ENCODE data around the gene FRY.
A peak's percentile ranks its signal among the peaks of the same experiment; 100 is the strongest.

FRY gene

DNA sequence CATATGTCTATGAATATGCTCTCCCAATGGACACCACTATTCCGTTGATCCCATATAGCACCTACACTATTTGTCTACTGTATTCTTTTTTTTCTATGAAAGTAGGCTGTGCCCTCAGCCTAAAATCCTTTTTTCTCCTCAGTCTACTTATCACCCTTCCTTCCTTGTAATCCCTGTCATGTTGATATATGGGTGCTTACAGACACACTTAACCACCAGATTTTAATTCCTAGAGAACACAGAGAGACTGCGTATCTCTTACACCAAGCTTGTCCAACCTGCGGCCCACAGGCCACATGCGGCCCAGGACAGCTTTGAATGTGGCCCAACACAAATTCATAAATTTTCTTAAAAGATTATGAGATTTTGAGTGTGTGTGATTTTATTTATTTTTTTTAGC is 182.5 kb downstream of the FRY start:
- CTCF ChIA-PET = interaction anchor here (0.8 to 2.0 kb wide), 2 partner anchors 11 to 101 kb away, joined by 3 to 5 read pairs; partner anchors contain the start of genes BRCA2 and ZAR1L

GRCh38 chr13:32216281-32216680 is 184.7 kb downstream of the FRY start:
- no peak for DNase-seq (ENCODE audit: low read depth, low spot score)
- POLR2A ChIA-PET = no interaction called here
- TF ChIP-seq, protein P1, sequence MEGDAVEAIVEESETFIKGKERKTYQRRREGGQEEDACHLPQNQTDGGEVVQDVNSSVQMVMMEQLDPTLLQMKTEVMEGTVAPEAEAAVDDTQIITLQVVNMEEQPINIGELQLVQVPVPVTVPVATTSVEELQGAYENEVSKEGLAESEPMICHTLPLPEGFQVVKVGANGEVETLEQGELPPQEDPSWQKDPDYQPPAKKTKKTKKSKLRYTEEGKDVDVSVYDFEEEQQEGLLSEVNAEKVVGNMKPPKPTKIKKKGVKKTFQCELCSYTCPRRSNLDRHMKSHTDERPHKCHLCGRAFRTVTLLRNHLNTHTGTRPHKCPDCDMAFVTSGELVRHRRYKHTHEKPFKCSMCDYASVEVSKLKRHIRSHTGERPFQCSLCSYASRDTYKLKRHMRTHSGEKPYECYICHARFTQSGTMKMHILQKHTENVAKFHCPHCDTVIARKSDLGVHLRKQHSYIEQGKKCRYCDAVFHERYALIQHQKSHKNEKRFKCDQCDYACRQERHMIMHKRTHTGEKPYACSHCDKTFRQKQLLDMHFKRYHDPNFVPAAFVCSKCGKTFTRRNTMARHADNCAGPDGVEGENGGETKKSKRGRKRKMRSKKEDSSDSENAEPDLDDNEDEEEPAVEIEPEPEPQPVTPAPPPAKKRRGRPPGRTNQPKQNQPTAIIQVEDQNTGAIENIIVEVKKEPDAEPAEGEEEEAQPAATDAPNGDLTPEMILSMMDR (IDR thresholded peaks at IDR 0.05; ENCODE audit: insufficient read depth, low read length, missing control alignments) = no peak
- H3K4me3 ChIP-seq (ENCODE audit: low read depth, low read length) = no peak overlapping the region
- CTCF ChIA-PET = interaction anchor here (1.0 to 2.0 kb wide), 4 partner anchors 9 to 306 kb away, joined by 3 to 5 read pairs (median 4); no protein-coding TSS in a partner anchor

More for the DNA sequence above, 182.5 kb downstream of the FRY start:
- DNase-seq (ENCODE audit: low read depth, low spot score) = no peak
- TF ChIP-seq, protein P1 (IDR thresholded peaks at IDR 0.05; ENCODE audit: insufficient read depth, low read length, missing control alignments) = no peak
- POLR2A ChIA-PET = no interaction called here
- H3K4me3 ChIP-seq (ENCODE audit: low read depth, low read length) = no peak overlapping the region

DNA sequence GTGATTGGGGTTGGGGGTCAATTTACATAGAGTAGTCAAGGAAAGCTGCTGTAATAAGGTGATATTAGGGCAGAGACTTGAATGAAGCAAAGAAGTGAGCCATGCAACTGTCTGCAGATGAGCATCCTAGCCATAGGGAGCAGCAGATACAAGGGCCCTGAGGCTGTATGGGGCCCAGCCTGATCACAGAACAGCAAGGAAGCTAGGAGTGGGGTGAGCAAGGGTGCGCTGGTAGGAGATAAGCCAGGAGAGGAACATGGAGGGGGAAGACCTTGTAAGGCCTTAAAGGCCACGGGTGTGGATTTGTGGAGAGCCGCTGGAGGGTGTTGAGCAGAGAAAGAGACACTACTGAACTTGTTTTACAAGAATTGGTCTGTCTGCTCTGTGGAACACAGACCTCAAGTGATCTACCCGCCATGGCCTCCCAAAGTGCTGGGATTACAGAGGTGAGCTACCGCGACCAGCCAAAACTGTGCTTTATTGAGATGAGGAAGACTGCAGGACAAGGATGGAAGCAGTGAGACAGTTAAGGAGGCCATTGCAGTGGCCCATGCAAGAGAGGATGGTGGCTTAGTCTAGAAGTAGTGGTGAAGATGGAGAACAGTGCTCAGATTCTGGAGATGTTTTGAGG is 190.6 kb downstream of the FRY start:
- DNase-seq (ENCODE audit: low read depth, low spot score) = no peak
- H3K4me3 ChIP-seq (ENCODE audit: low read depth, low read length) = no peak overlapping the region
- ChIA-PET CTCF (no interaction called here), POLR2A (no interaction called here)
- TF ChIP-seq, protein P1 (IDR thresholded peaks at IDR 0.05; ENCODE audit: insufficient read depth, low read length, missing control alignments) = no peak

- H3K4me3 ChIP-seq (ENCODE audit: low read depth, low read length) = no peak overlapping the region
- ChIA-PET CTCF (interaction anchor here (1.4 to 3.5 kb wide), 3 partner anchors 10 to 59 kb away, joined by 5 to 19 read pairs (median 5); no protein-coding TSS in a partner anchor), POLR2A (interaction anchor here (2.0 kb wide), 1 partner anchor 13 kb away, joined by 13 read pairs; no protein-coding TSS in a partner anchor)
- DNase-seq (ENCODE audit: low read depth, low spot score) = no peak
- TF ChIP-seq, protein P1 (IDR thresholded peaks at IDR 0.05; ENCODE audit: insufficient read depth, low read length, missing control alignments) = no peak
Measured at GRCh38 chr13:32224916-32225315, 193.3 kb downstream of the FRY start.

DNA sequence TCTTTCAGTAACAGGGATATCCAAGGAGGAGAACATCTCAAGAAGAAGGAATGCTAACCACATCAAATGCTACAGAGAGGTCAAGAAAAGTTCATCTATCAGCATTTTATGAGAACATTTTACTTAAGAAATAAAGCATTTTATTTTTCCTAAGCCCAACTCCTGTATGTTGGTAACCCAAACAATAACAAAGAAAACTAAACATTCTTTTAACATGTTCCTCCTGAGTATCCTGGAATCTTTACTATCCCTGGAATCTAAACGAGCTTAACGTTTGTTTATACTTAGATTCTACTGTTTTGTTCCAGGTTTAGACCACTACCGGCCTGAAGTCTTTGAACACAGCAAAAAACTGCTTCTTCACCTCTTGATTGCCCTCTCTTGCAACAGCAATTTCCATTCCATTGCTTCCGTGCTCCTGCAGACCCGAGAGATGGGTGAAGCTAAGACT is 193.9 kb downstream of the FRY start:
- TF ChIP-seq, protein P1 (IDR thresholded peaks at IDR 0.05; ENCODE audit: insufficient read depth, low read length, missing control alignments) = no peak
- ChIA-PET POLR2A (interaction anchor here (2.0 kb wide), 1 partner anchor 13 kb away, joined by 13 read pairs; no protein-coding TSS in a partner anchor), CTCF (interaction anchor here (1.4 to 3.5 kb wide), 3 partner anchors 10 to 60 kb away, joined by 5 to 19 read pairs (median 5); no protein-coding TSS in a partner anchor)
- no peak overlapping the region for H3K4me3 ChIP-seq (ENCODE audit: low read depth, low read length)
- peak; percentile 50 for DNase-seq (ENCODE audit: low read depth, low spot score)

DNA sequence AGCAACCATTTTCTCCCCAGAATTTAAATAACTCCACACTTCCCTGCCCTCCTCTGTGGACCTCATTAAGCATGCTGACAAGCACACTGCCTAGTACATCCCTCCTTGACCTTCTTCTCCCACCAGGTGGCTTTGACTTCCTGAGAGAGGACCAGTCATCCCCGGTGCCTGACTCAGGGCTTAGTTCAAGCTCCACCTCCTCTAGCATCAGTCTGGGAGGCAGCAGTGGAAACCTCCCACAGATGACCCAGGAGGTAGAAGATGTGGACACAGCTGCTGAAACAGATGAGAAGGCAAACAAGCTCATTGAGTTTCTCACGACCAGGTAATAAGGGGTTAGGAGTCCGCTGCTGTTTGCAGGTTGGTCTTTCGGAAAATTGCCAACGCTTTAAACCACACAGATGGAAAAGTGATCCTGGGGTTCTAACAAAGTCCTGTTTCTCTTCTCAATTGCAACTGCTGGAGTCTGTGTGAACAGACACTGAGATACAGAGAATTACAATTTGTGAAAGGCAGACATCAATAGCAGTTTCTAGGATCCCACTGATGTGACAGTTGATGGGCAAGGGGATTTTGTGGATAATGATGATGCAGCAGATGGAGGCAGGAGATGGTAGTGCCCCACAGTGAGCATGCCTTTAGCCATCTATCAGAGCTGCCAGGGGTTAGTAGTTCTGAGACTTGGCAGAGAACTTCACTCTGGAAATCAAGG is 196.9 kb downstream of the FRY start:
- no peak overlapping the region for H3K4me3 ChIP-seq (ENCODE audit: low read depth, low read length)
- CTCF ChIA-PET = interaction anchor here (0.9 to 2.8 kb wide), 3 partner anchors 11 to 18 kb away, joined by 3 to 14 read pairs (median 4); no protein-coding TSS in a partner anchor
- TF ChIP-seq, protein P1 (IDR thresholded peaks at IDR 0.05; ENCODE audit: insufficient read depth, low read length, missing control alignments) = no peak
- no peak for DNase-seq (ENCODE audit: low read depth, low spot score)
- POLR2A ChIA-PET = interaction anchor here (0.7 kb wide), 1 partner anchor 206 kb away, joined by 3 read pairs; no protein-coding TSS in a partner anchor

Data from AG04449 (cell line).